Nephron progenitor cell (in vitro differentiated cells): ENCODE data around the gene CFAP65.

Experiments
- DNase-seq: peaks from one replicate; pipeline ENCODE4 v3.0.0; 2021
- H3K27ac Mint-ChIP-seq: 2 replicates; pipeline ENCODE4 v1.8.0; 2021; ENCODE audit warnings: mild to moderate bottlenecking, moderate library complexity, mixed read lengths
- H3K27me3 Mint-ChIP-seq: 2 replicates; pipeline ENCODE4 v1.8.0; 2021; ENCODE audit warnings: mild to moderate bottlenecking, low read depth, mixed read lengths; ENCODE audit not compliant: poor library complexity
- H3K36me3 Mint-ChIP-seq: 2 replicates; pipeline ENCODE4 v1.8.0; 2021; ENCODE audit warnings: low read depth, mixed read lengths
- H3K4me1 Mint-ChIP-seq: 2 replicates; pipeline ENCODE4 v1.8.0; 2021; ENCODE audit warnings: mixed read lengths
- H3K4me3 Mint-ChIP-seq: 2 replicates; pipeline ENCODE4 v1.8.0; 2021; ENCODE audit warnings: mild to moderate bottlenecking, moderate library complexity, mixed read lengths
- H3K9me3 Mint-ChIP-seq: 2 replicates; pipeline ENCODE4 v1.8.0; 2021; ENCODE audit warnings: mild to moderate bottlenecking, moderate library complexity, mixed read lengths
- TF ChIP-seq, protein P1 (sequence below): fragments of 200-600 bp; sonication (generic); IDR thresholded peaks from 2 replicates; pipeline ENCODE4 v1.5.0; 2021; ENCODE audit warnings: antibody characterized with exemption

CFAP65 gene, protein sequence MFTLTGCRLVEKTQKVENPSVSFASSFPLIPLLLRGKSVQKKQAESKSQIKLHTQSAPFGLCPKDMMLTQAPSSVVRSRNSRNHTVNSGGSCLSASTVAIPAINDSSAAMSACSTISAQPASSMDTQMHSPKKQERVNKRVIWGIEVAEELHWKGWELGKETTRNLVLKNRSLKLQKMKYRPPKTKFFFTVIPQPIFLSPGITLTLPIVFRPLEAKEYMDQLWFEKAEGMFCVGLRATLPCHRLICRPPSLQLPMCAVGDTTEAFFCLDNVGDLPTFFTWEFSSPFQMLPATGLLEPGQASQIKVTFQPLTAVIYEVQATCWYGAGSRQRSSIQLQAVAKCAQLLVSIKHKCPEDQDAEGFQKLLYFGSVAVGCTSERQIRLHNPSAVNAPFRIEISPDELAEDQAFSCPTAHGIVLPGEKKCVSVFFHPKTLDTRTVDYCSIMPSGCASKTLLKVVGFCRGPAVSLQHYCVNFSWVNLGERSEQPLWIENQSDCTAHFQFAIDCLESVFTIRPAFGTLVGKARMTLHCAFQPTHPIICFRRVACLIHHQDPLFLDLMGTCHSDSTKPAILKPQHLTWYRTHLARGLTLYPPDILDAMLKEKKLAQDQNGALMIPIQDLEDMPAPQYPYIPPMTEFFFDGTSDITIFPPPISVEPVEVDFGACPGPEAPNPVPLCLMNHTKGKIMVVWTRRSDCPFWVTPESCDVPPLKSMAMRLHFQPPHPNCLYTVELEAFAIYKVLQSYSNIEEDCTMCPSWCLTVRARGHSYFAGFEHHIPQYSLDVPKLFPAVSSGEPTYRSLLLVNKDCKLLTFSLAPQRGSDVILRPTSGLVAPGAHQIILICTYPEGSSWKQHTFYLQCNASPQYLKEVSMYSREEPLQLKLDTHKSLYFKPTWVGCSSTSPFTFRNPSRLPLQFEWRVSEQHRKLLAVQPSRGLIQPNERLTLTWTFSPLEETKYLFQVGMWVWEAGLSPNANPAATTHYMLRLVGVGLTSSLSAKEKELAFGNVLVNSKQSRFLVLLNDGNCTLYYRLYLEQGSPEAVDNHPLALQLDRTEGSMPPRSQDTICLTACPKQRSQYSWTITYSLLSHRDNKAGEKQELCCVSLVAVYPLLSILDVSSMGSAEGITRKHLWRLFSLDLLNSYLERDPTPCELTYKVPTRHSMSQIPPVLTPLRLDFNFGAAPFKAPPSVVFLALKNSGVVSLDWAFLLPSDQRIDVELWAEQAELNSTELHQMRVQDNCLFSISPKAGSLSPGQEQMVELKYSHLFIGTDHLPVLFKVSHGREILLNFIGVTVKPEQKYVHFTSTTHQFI (N-terminal part only)

DNA sequence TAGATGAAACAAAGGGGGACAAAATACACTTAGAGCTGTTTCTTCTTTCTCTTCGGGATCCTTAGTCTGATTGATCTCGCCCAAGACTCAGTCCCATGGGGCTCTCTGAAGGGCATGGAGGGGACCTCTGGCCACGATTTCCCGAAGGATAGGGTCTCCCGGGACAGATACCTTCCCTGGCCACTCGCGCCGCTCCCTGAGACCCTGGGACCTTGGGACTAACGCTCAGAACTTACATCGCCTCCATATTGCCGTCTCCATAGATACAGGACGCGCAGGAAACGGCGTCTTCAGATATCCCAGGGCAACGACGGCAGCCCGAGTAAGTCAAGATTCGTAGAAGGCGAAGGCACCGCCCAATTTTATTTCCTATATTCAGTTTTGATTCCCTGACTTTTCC, at the start of gene CFAP65:
Gene CFAP65, minus strand, starts transcription at position 265 of the 400 bp plus-strand sequence. CDS start 2,468 bp downstream, outside the sequence.
- H3K4me1 Mint-ChIP-seq = peaks cover 5% of the 10 kb centered on the region
- H3K9me3 Mint-ChIP-seq = no peaks in the 10 kb centered on the region
- H3K36me3 Mint-ChIP-seq = no peaks in the 10 kb centered on the region
- H3K27me3 Mint-ChIP-seq = peaks cover 96% of the 10 kb centered on the region
- H3K4me3 Mint-ChIP-seq = peak within 1 kb of the TSS; percentile 83
- H3K27ac Mint-ChIP-seq = no peak within 1 kb of the TSS
- peak; percentile 35 for DNase-seq
- TF ChIP-seq, protein P1, sequence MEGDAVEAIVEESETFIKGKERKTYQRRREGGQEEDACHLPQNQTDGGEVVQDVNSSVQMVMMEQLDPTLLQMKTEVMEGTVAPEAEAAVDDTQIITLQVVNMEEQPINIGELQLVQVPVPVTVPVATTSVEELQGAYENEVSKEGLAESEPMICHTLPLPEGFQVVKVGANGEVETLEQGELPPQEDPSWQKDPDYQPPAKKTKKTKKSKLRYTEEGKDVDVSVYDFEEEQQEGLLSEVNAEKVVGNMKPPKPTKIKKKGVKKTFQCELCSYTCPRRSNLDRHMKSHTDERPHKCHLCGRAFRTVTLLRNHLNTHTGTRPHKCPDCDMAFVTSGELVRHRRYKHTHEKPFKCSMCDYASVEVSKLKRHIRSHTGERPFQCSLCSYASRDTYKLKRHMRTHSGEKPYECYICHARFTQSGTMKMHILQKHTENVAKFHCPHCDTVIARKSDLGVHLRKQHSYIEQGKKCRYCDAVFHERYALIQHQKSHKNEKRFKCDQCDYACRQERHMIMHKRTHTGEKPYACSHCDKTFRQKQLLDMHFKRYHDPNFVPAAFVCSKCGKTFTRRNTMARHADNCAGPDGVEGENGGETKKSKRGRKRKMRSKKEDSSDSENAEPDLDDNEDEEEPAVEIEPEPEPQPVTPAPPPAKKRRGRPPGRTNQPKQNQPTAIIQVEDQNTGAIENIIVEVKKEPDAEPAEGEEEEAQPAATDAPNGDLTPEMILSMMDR = no peak

- Mint-ChIP-seq H3K9me3 (peaks cover 9% of the 10 kb centered on the region), H3K27me3 (peaks cover 3% of the 10 kb centered on the region), H3K27ac (no peak overlapping the region), H3K4me3 (no peak overlapping the region), H3K36me3 (peaks cover 10% of the 10 kb centered on the region), H3K4me1 (peaks cover 20% of the 10 kb centered on the region)
- TF ChIP-seq, protein P1 = no peak
- DNase-seq = no peak
Observed at GRCh38 chr2:219090436-219091299, 49.4 kb upstream of the CFAP65 start.

- Mint-ChIP-seq H3K4me3 (no peak overlapping the region), H3K4me1 (peaks cover 24% of the 10 kb centered on the region)
Observed at GRCh38 chr2:219089330-219089729, 48.0 kb upstream of the CFAP65 start.

DNA sequence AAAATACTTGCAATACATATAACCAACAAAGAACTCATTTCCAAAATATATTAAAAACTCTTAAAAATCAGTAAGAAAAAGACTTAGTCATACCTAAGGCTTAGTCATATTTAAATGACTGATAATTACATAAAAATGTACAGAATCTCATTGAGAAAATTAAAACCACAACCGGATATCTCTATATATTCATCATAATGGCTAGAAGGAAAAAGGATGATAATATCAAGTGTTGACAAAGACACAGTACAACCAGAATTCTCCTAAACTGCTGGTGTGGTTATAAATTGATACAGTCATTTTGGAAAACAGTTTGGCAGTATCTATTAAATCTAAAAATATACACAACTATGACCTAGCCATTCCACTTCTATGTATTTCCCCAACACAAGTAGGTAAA, 46.5 kb upstream of the CFAP65 start:
- Mint-ChIP-seq H3K9me3 (peaks cover 9% of the 10 kb centered on the region), H3K4me1 (peaks cover 24% of the 10 kb centered on the region), H3K27me3 (peaks cover 9% of the 10 kb centered on the region), H3K4me3 (no peak overlapping the region), H3K27ac (no peak overlapping the region), H3K36me3 (peaks cover 10% of the 10 kb centered on the region)
- DNase-seq = no peak
- TF ChIP-seq, protein P1 = no peak

More at GRCh38 chr2:219089330-219089729, 48.0 kb upstream of the CFAP65 start:
- TF ChIP-seq, protein P1 = no peak
- Mint-ChIP-seq H3K27ac (no peak overlapping the region), H3K9me3 (peaks cover 9% of the 10 kb centered on the region), H3K36me3 (peaks cover 10% of the 10 kb centered on the region), H3K27me3 (peaks cover 6% of the 10 kb centered on the region)
- DNase-seq = no peak

GRCh38 chr2:219087361-219087760, 46.0 kb upstream of the CFAP65 start:
- TF ChIP-seq, protein P1 = no peak
- Mint-ChIP-seq H3K4me1 (peaks cover 24% of the 10 kb centered on the region), H3K36me3 (peaks cover 10% of the 10 kb centered on the region), H3K9me3 (peaks cover 9% of the 10 kb centered on the region), H3K27ac (no peak overlapping the region), H3K27me3 (peaks cover 13% of the 10 kb centered on the region), H3K4me3 (peak overlapping the region; percentile 33)
- DNase-seq = peak; percentile 40
